CD4-positive, CD25-positive, alpha-beta regulatory T cell (primary cell): Measurements from ENCODE around the gene PSMG2. TPM values are rescaled to one million over a fixed set of nuclear protein-coding genes. Genes with fewer than 3 reads are reported as not detected.

Experiments used
- ATAC-seq, 2 donors: fragments of 150-1000 bp; cut with Tn5 transposase; one replicate each; pipeline ENCODE4 v1.10.0; 2021; ENCODE audit warnings: low read depth in 2 of 2, moderate number of reproducible peaks in 2 of 2, moderate library complexity in 1 of 2
- DNase-seq, 3 donors: peaks; one replicate each; pipeline versions ENCODE4 v3.0.0 to v3.0.0-alpha.2; 2012 to 2022; ENCODE audit warnings: mixed read lengths in 1 of 3
- H3K27ac ChIP-seq: one replicate; pipeline ENCODE4 v1.7.0; 2013; ENCODE audit warnings: mild to moderate bottlenecking, low read length; ENCODE audit not compliant: insufficient read depth, poor library complexity, severe bottlenecking
- H3K27me3 ChIP-seq: one replicate; pipeline ENCODE4 v1.7.0; 2013; ENCODE audit warnings: low read length; ENCODE audit not compliant: control insufficient read depth, insufficient read depth
- H3K36me3 ChIP-seq: one replicate; pipeline ENCODE4 v1.7.0; 2013; ENCODE audit warnings: mild to moderate bottlenecking, low read length, moderate library complexity; ENCODE audit not compliant: control insufficient read depth, insufficient read depth
- H3K4me1 ChIP-seq: 2 replicates; pipeline ENCODE4 v1.7.0; 2013; ENCODE audit warnings: mild to moderate bottlenecking, low read length; ENCODE audit not compliant: insufficient read depth, control insufficient read depth, poor library complexity, severe bottlenecking
- H3K4me3 ChIP-seq: one replicate; pipeline ENCODE4 v1.7.0; 2013; ENCODE audit warnings: low read depth, mild to moderate bottlenecking, low read length, moderate library complexity
- H3K9me3 ChIP-seq, 2 experiments: 1 replicate in 1 of 2; 2 replicates in 1 of 2; pipeline ENCODE4 v1.7.0; 2013; ENCODE audit warnings: low read length in 2 of 2, mild to moderate bottlenecking in 1 of 2, moderate library complexity in 1 of 2; ENCODE audit not compliant: control insufficient read depth in 2 of 2
- H3K27ac Mint-ChIP-seq, 3 donors: one replicate each; pipeline ENCODE4 v1.8.0; 2020 to 2022; ENCODE audit warnings: mild to moderate bottlenecking in 3 of 3, mixed read lengths in 3 of 3, moderate library complexity in 2 of 3
- H3K27me3 Mint-ChIP-seq: one replicate; pipeline ENCODE4 v1.8.0; 2022; ENCODE audit warnings: mild to moderate bottlenecking, mixed read lengths
- H3K36me3 Mint-ChIP-seq: one replicate; pipeline ENCODE4 v1.8.0; 2020; ENCODE audit warnings: mixed read lengths
- H3K4me1 Mint-ChIP-seq, 4 donors: one replicate each; pipeline ENCODE4 v1.8.0; 2020 to 2022; ENCODE audit warnings: mixed read lengths in 4 of 4, mild to moderate bottlenecking in 1 of 4
- H3K4me3 Mint-ChIP-seq, 4 donors: one replicate each; pipeline ENCODE4 v1.8.0; 2020 to 2022; ENCODE audit warnings: mild to moderate bottlenecking in 4 of 4, mixed read lengths in 4 of 4, moderate library complexity in 3 of 4
- H3K9me3 Mint-ChIP-seq, 7 donors: one replicate each; pipeline ENCODE4 v1.8.0; 2020 to 2022; ENCODE audit warnings: mixed read lengths in 7 of 7, mild to moderate bottlenecking in 3 of 7, moderate library complexity in 2 of 7
- polyA plus RNA-seq, 4 donors: library from polyadenylated mRNA; unstranded; fragments of 300-500 nt; fragmentation: Illumina TruSeq; gene quantifications; one replicate each; pipeline ENCODE4 v1.2.3, GENCODE V29; 2021
- total RNA-seq: library from RNA; stranded (reverse); gene quantifications from one replicate; pipeline ENCODE4 v1.2.3, GENCODE V29; 2022

Gene PSMG2
- total and polyA plus RNA-seq, 5 donors from 2014 or later, result 60.3 to 199 (median 147) TPM

DNA sequence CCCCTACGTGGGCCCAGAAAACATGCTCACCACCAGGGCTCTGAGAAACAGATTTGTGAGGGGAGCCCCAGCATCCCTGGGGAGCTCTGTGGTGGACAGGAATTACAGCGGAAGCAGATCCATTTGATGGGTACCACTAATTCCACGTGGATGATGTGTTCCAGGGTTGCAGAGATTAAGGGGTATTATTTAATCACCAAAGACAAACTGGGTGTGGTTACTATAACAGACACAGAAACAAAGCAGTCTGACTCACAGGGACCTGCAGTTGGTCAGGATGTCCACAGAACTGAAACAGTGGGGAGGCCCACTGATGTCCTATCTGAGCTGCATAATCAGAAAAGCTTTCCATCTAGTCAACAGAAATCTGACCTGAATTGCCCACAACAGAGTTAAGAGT, 65.8 kb downstream of the PSMG2 start:
- ATAC-seq (no peak), DNase-seq (no peak)
- H3K9me3 Mint-ChIP-seq, result no peaks in the 10 kb centered on the region
- Histone ChIP-seq H3K4me3 (no peak overlapping the region), H3K9me3 (no peaks in the 10 kb centered on the region), H3K4me1 (no peaks in the 10 kb centered on the region), H3K36me3 (no peaks in the 10 kb centered on the region), H3K27ac (no peak overlapping the region), H3K27me3 (no peaks in the 10 kb centered on the region)
- H3K36me3 Mint-ChIP-seq, result no peaks in the 10 kb centered on the region
- H3K27ac Mint-ChIP-seq, result no peak overlapping the region
- no peak overlapping the region for H3K4me3 Mint-ChIP-seq
- H3K4me1 Mint-ChIP-seq, result peaks cover 0 to 10% (median 5%) of the 10 kb centered on the region in 4 donors
- peaks cover 5% of the 10 kb centered on the region for H3K27me3 Mint-ChIP-seq

DNA sequence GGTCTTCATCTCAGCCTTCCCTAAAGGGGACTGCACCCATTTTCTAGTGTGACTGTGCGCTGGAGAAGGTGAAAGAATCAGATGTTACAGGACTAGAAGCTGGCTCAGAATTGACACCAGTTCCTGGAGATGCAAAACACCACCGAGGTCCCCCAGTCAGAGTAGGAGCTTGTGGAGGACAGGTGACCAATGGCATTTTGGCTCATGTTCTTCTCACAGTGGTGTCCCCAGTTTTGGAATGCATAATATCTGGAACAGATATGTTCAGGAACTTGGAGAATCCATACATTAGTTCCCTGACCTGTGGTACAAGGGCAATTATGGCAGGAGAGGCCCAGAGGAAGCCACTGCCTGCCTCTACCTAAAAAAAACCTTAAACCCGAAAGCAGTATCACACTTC, 66.3 kb downstream of the PSMG2 start:
- peaks cover 4 to 14% (median 5%) of the 10 kb centered on the region in 4 donors for H3K4me1 Mint-ChIP-seq
- no peaks in the 10 kb centered on the region for H3K36me3 Mint-ChIP-seq
- H3K4me3 Mint-ChIP-seq, result no peak overlapping the region
- Histone ChIP-seq H3K9me3 (no peaks in the 10 kb centered on the region), H3K4me3 (no peak overlapping the region), H3K36me3 (no peaks in the 10 kb centered on the region), H3K4me1 (no peaks in the 10 kb centered on the region), H3K27me3 (no peaks in the 10 kb centered on the region), H3K27ac (no peak overlapping the region)
- no peak for ATAC-seq
- no peak overlapping the region for H3K27ac Mint-ChIP-seq
- DNase-seq, result no peak
- H3K27me3 Mint-ChIP-seq, result peaks cover 5% of the 10 kb centered on the region
- H3K9me3 Mint-ChIP-seq, result no peaks in the 10 kb centered on the region

DNA sequence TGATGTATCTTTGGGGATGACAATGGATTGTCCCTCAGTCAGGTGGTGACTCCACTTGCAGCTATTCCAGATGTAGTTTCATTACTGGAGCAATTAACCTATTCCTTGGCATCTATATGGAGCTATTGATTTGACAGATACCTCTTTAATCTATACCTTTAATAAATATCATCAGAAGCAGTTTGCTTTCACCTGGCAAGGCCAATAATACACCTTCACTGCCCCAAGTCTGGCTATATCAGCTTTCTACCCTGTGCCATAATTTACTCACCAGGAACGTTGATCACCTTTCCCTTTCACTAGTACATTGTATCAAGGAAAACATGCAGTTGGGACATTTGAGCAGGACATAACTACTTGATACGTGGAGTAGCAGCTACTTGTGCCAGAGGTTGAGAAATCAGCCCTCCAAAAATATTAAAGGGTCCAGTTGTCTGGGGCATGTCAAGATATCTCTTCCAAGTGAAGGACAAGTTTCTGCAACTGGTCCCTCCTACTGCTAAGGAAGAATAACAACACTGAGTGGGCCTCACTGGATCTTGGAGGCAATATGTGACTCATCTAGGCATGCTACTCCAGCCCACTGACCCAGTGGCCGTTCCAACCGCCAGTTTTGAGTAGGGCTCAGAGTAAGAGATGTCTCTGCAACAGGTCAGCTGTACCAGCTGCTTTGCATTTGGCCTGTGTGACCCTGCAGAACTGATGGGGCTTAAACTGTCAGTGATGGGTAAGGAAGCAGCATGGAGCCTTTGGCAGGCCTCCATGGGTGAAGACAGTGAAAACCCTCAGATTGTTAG, 67.0 kb downstream of the PSMG2 start:
- ATAC-seq (no peak), DNase-seq (no peak)
- no peak overlapping the region for H3K27ac ChIP-seq
- Mint-ChIP-seq H3K9me3 (no peaks in the 10 kb centered on the region), H3K4me3 (no peak overlapping the region), H3K36me3 (no peaks in the 10 kb centered on the region), H3K27me3 (peaks cover 5% of the 10 kb centered on the region), H3K27ac (no peak overlapping the region), H3K4me1 (peaks cover 4 to 15% (median 5%) of the 10 kb centered on the region in 4 donors)
- H3K4me3 ChIP-seq, result no peak overlapping the region
- no peaks in the 10 kb centered on the region for H3K9me3 ChIP-seq
- H3K36me3 ChIP-seq, result no peaks in the 10 kb centered on the region
- H3K27me3 ChIP-seq, result no peaks in the 10 kb centered on the region
- no peaks in the 10 kb centered on the region for H3K4me1 ChIP-seq

DNA sequence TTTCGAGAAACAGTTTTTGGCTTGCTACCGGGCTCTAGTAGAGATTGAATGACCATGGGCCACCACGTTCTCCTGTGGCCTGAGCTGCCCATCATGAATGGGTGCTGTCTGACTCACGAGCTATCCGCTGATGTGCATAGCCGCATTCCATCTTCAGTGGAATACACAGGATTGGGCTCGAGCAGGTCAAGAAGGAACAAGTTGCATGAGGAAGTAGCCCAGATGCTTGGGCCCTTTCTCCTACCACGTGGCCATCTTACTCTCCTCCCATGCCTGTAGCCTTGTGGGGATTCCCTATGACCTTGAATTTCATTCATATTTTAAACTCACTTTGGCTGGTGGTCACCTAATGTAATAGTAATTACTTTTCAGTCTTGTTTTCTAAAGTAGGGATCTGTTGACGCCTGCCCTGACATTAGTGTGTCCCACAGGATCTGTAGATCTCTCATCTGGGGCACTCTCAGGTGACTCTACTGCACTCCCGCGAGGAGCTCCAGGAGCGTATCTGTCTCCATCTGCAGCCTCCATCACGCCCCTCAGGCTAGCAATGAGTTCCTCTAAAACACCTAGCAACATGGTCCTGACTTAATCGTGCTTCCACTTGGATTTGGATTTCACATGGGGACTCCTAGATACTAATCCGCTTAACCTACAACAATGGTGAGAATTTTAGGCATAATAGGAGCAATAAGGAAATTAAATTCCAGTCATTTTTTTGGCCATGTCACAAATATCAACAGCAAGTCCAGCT, 67.8 kb downstream of the PSMG2 start:
- no peaks in the 10 kb centered on the region for H3K36me3 Mint-ChIP-seq
- Histone ChIP-seq H3K36me3 (no peaks in the 10 kb centered on the region), H3K4me1 (no peaks in the 10 kb centered on the region), H3K27me3 (no peaks in the 10 kb centered on the region), H3K4me3 (no peak overlapping the region), H3K27ac (no peak overlapping the region), H3K9me3 (no peaks in the 10 kb centered on the region)
- ATAC-seq (no peak), DNase-seq (no peak)
- H3K4me1 Mint-ChIP-seq, result peaks cover 4 to 20% (median 6%) of the 10 kb centered on the region in 4 donors
- no peak overlapping the region for H3K27ac Mint-ChIP-seq
- peaks cover 7% of the 10 kb centered on the region for H3K27me3 Mint-ChIP-seq
- no peaks in the 10 kb centered on the region for H3K9me3 Mint-ChIP-seq
- no peak overlapping the region for H3K4me3 Mint-ChIP-seq

DNA sequence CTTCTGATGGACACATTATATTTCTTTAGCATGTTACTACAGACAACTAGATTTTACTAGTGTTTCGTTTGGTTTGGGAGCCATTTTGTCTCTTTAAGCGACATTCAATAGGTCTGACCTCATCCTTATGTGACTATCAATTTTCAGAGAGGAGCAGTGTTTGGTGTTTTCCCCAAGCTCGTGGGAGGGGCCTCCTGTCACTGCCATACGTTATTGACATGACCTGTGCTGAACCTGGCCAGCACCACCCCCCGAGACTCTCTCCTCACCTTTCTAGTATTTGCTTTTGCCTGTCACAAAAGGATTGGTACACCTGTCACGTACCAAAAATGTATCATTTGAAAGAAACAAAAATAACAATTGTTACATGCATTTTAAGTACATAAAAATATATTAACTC, 69.3 kb downstream of the PSMG2 start:
- H3K9me3 Mint-ChIP-seq, result peaks cover 0 to 2% (median 0%) of the 10 kb centered on the region in 7 donors
- no peaks in the 10 kb centered on the region for H3K27me3 ChIP-seq
- no peaks in the 10 kb centered on the region for H3K36me3 ChIP-seq
- H3K27ac ChIP-seq, result no peak overlapping the region
- no peak for ATAC-seq
- no peaks in the 10 kb centered on the region for H3K4me1 ChIP-seq
- no peaks in the 10 kb centered on the region for H3K9me3 ChIP-seq
- H3K4me3 ChIP-seq, result no peak overlapping the region
- H3K4me1 Mint-ChIP-seq, result peaks cover 3 to 24% (median 7%) of the 10 kb centered on the region in 4 donors
- no peak overlapping the region for H3K27ac Mint-ChIP-seq
- H3K4me3 Mint-ChIP-seq, result no peak overlapping the region
- peaks cover 4% of the 10 kb centered on the region for H3K27me3 Mint-ChIP-seq
- DNase-seq, result no peak
- H3K36me3 Mint-ChIP-seq, result no peaks in the 10 kb centered on the region

DNA sequence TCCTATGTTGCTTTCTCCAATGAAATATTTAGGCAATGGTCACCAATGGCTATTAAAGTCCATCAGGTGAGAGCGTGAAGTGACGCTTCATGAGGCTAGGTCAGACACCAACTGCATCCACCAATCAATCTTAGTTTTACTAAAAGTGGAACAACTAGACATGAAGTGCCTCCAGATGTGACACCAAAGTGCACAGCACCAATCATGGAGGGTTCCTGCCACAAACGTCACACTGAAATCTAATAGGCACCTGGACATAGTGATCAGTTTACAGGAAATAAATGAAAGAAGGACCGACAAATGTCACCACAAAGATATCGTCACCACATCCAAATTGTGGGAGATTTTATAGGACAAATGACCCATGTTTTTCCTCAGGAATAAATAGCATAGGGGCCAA, 70.5 kb downstream of the PSMG2 start:
- H3K36me3 ChIP-seq, result no peaks in the 10 kb centered on the region
- no peak overlapping the region for H3K4me3 ChIP-seq
- no peaks in the 10 kb centered on the region for H3K4me1 ChIP-seq
- DNase-seq (no peak), ATAC-seq (no peak)
- Mint-ChIP-seq H3K9me3 (peaks cover 0 to 2% (median 0%) of the 10 kb centered on the region in 7 donors), H3K4me3 (peak overlapping the region; percentile 25 to 60 (median 57)), H3K36me3 (no peaks in the 10 kb centered on the region), H3K27ac (peak overlapping the region in 1 of 3 donors; percentile 6), H3K4me1 (peaks cover 3 to 24% (median 7%) of the 10 kb centered on the region in 4 donors), H3K27me3 (peaks cover 4% of the 10 kb centered on the region)
- H3K27me3 ChIP-seq, result no peaks in the 10 kb centered on the region
- no peak overlapping the region for H3K27ac ChIP-seq
- no peaks in the 10 kb centered on the region for H3K9me3 ChIP-seq

DNA sequence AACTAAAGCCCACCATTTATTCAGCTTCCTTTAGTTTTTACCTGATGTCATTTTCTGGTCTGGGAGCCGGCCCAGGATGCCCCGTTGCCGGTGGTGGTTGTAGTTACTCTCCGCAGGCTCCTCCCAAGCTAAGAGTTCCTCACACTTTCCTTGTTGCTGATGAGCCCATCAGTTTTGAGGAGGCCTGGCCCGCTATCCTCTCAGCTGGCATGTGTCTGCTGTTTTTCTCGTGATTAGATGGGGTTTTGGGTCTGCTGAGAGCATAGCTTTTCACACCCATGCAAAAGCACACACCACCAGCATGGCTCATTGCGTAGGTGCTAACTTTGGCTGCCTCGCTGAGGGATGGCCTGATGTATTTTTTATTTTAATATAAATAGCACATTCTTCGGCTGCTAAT, 72.1 kb downstream of the PSMG2 start:
- Histone ChIP-seq H3K27me3 (no peaks in the 10 kb centered on the region), H3K36me3 (no peaks in the 10 kb centered on the region), H3K4me3 (peak overlapping the region; percentile 74), H3K27ac (no peak overlapping the region), H3K4me1 (no peaks in the 10 kb centered on the region), H3K9me3 (no peaks in the 10 kb centered on the region)
- no peaks in the 10 kb centered on the region for H3K36me3 Mint-ChIP-seq
- DNase-seq, result peak in 1 of 3 donors; percentile 6
- H3K27me3 Mint-ChIP-seq, result peaks cover 4% of the 10 kb centered on the region
- peaks cover 3 to 26% (median 7%) of the 10 kb centered on the region in 4 donors for H3K4me1 Mint-ChIP-seq
- ATAC-seq, result peak in 1 of 2 donors; percentile 18
- peak overlapping the region; percentile 89 to 96 (median 92) for H3K4me3 Mint-ChIP-seq
- peaks cover 0 to 2% (median 0%) of the 10 kb centered on the region in 7 donors for H3K9me3 Mint-ChIP-seq
- H3K27ac Mint-ChIP-seq, result peak overlapping the region in 2 of 3 donors; percentile 78 to 96
